ENCODE data around the gene ANTXR1.

Gene ANTXR1

GRCh38 chr2:69073928-69074570 lies 61.1 kb downstream of the ANTXR1 start:
- H3K27ac ChIP-seq (ENCODE audit: low read length): no peak overlapping the region
- DNase-seq: no peak
- H3K36me3 ChIP-seq (ENCODE audit: insufficient read depth, low read length): peaks cover 42% of the 10 kb centered on the region; the same call in 1 of the 2 replicates

GRCh38 chr2:69074918-69075317 lies 61.9 kb downstream of the ANTXR1 start:
- Histone ChIP-seq H3K79me2 (ENCODE audit: insufficient read depth, low read length) (no peaks in the 10 kb centered on the region), H3K4me2 (ENCODE audit: insufficient read depth, low read length) (no peak overlapping the region), H3K9me3 (ENCODE audit: insufficient read depth, low read length, severe bottlenecking) (no peaks in the 10 kb centered on the region), H3K4me3 (ENCODE audit: low read depth in 1 of 2, low read length in 2 of 2) (no peak overlapping the region), H4K20me1 (ENCODE audit: insufficient read depth, low read length) (no peaks in the 10 kb centered on the region), H3K36me3 (ENCODE audit: insufficient read depth, low read length) (peaks cover 47% of the 10 kb centered on the region; the same call in 1 of the 2 replicates), H2AFZ (ENCODE audit: low read depth, low read length) (no peak overlapping the region), H3K27me3 (ENCODE audit: insufficient read depth, low read length, poor library complexity) (no peaks in the 10 kb centered on the region), H3K27ac (ENCODE audit: low read length) (no peak overlapping the region), H3K9ac (ENCODE audit: low read depth, low read length) (no peak overlapping the region), H3K4me1 (ENCODE audit: insufficient read depth, low read length) (no peaks in the 10 kb centered on the region)
- ATAC-seq (ENCODE audit: insufficient read depth, low read depth): no peak
- DNase-seq: no peak
- TF ChIP-seq EZH2 (IDR thresholded peaks at IDR 0.05; ENCODE audit: borderline replicate concordance, low read depth, low read length, severe bottlenecking) (no peak), CTCF (IDR thresholded peaks at IDR 0.05; ENCODE audit: borderline replicate concordance, extremely low read depth, low read length, poor library complexity, severe bottlenecking) (no peak)

More at GRCh38 chr2:69073928-69074570, 61.1 kb downstream of the ANTXR1 start:
- Histone ChIP-seq H3K27me3 (ENCODE audit: insufficient read depth, low read length, poor library complexity) (no peaks in the 10 kb centered on the region), H3K79me2 (ENCODE audit: insufficient read depth, low read length) (no peaks in the 10 kb centered on the region), H3K4me1 (ENCODE audit: insufficient read depth, low read length) (no peaks in the 10 kb centered on the region), H3K4me3 (ENCODE audit: low read depth in 1 of 2, low read length in 2 of 2) (no peak overlapping the region), H4K20me1 (ENCODE audit: insufficient read depth, low read length) (no peaks in the 10 kb centered on the region), H3K9me3 (ENCODE audit: insufficient read depth, low read length, severe bottlenecking) (no peaks in the 10 kb centered on the region), H3K9ac (ENCODE audit: low read depth, low read length) (no peak overlapping the region), H3K4me2 (ENCODE audit: insufficient read depth, low read length) (no peak overlapping the region), H2AFZ (ENCODE audit: low read depth, low read length) (no peak overlapping the region)
- TF ChIP-seq CTCF (IDR thresholded peaks at IDR 0.05; ENCODE audit: borderline replicate concordance, extremely low read depth, low read length, poor library complexity, severe bottlenecking): no peak
- TF ChIP-seq EZH2 (IDR thresholded peaks at IDR 0.05; ENCODE audit: borderline replicate concordance, low read depth, low read length, severe bottlenecking): no peak
- ATAC-seq (ENCODE audit: insufficient read depth, low read depth): no peak

- DNase-seq: no peak
- TF ChIP-seq CTCF (IDR thresholded peaks at IDR 0.05; ENCODE audit: borderline replicate concordance, extremely low read depth, low read length, poor library complexity, severe bottlenecking) (no peak), EZH2 (IDR thresholded peaks at IDR 0.05; ENCODE audit: borderline replicate concordance, low read depth, low read length, severe bottlenecking) (no peak)
- H4K20me1 ChIP-seq (ENCODE audit: insufficient read depth, low read length): no peaks in the 10 kb centered on the region
- H2AFZ ChIP-seq (ENCODE audit: low read depth, low read length): no peak overlapping the region
- H3K4me1 ChIP-seq (ENCODE audit: insufficient read depth, low read length): no peaks in the 10 kb centered on the region
- H3K9ac ChIP-seq (ENCODE audit: low read depth, low read length): no peak overlapping the region
- H3K9me3 ChIP-seq (ENCODE audit: insufficient read depth, low read length, severe bottlenecking): no peaks in the 10 kb centered on the region
- no peaks in the 10 kb centered on the region for H3K79me2 ChIP-seq (ENCODE audit: insufficient read depth, low read length)
- no peak for ATAC-seq (ENCODE audit: insufficient read depth, low read depth)
- H3K27ac ChIP-seq (ENCODE audit: low read length): no peak overlapping the region
- no peak overlapping the region for H3K4me3 ChIP-seq (ENCODE audit: low read depth in 1 of 2, low read length in 2 of 2)
- H3K27me3 ChIP-seq (ENCODE audit: insufficient read depth, low read length, poor library complexity): no peaks in the 10 kb centered on the region
- H3K4me2 ChIP-seq (ENCODE audit: insufficient read depth, low read length): no peak overlapping the region
- H3K36me3 ChIP-seq (ENCODE audit: insufficient read depth, low read length): peaks cover 49% of the 10 kb centered on the region; the same call in 1 of the 2 replicates
Observed at GRCh38 chr2:69075486-69075885, 62.5 kb downstream of the ANTXR1 start.

Data from DND-41 (cell line).